Measurements from ENCODE around the gene TMEM132A. TPM values are rescaled to one million over a fixed set of nuclear protein-coding genes. Genes with fewer than 3 reads are reported as not detected.

The TMEM132A gene
- total and polyA plus RNA-seq, 9 of the 15 experiments (the other 6 are each of a cell fraction or from before 2014, with no cell fraction given), result 0.04 to 1.1 (median 0.18) TPM; not detected in 4

DNA sequence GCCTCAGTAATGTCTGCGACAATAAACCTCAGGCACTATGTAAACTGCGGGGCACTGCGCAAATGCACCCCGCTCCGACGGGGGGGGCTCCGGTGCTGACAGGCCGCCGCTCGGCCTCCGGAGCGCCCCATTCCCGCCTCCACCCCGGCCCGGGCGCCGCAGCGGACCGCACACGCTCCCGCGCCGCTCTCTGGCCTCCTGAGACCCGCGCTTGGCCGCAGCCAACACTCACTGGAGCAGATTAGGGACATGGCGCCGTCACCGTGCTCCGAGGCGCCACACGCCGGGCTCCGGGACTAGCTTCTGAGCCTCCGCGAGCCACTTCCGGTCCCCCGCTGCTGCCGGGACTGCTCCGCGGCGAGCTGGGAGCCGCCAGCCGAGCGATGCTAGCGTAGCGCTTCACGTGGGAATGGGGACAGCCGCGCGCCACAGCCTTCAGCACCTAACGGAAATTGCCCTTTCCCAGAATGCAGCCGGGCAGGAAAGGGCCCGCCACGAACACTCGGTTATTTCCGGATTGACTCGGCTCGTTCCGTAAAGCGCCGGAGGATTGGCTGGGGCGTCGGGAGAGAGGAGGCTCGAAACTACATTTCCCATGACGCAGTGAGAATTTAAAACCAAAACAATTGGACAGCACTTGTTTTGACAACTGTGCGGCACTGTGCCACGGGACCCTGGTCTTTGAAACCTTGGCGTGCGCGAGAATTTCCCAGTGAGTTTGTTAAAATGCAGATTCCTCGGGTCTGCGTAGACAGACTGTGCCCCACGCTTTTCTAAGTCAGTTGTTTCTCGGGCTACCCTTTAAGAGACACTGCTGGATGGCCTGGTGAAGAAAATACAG, 17.9 kb upstream of the TMEM132A start, which contains the start of gene PRPF19 (continued):
- TF ChIP-seq TFE3 (CRISPR knock-in tag; IDR thresholded peaks at IDR 0.05) (no peak), RBM34 (IDR thresholded peaks at IDR 0.05; ENCODE audit: borderline replicate concordance, insufficient read depth, low read length) (no peak), NCOA2 (IDR thresholded peaks at IDR 0.05; ENCODE audit: partially characterized antibody in 2 of 2) (no peak), SNIP1 (IDR thresholded peaks at IDR 0.05; ENCODE audit: low read depth) (no peak), MEF2D (tag; conservative IDR thresholded peaks at IDR 0.05; ENCODE audit: low read depth) (no peak), ETV6 (IDR thresholded peaks at IDR 0.05; ENCODE audit: borderline replicate concordance in 1 of 2, low read depth in 2 of 2, low read length in 1 of 2) (no peak), ETV6 (CRISPR knock-in tag; IDR thresholded peaks at IDR 0.05; ENCODE audit: borderline replicate concordance) (peak; percentile 90; the same call in 1 of the 2 replicates), ZNF695 (CRISPR knock-in tag; IDR thresholded peaks at IDR 0.05) (no peak), PHB (CRISPR knock-in tag; IDR thresholded peaks at IDR 0.05) (no peak), E2F5 (CRISPR knock-in tag; IDR thresholded peaks at IDR 0.05) (peak; percentile 72), ZNF217 (CRISPR knock-in tag; IDR thresholded peaks at IDR 0.05) (no peak), RBM17 (IDR thresholded peaks at IDR 0.05; ENCODE audit: borderline replicate concordance, low read depth, low read length) (no peak), CREBBP (IDR thresholded peaks at IDR 0.05; ENCODE audit: low read depth, low read length) (no peak), UBTF (IDR thresholded peaks at IDR 0.05; ENCODE audit: borderline replicate concordance in 1 of 2, low read depth in 2 of 2, low read length in 2 of 2) (peak; percentile 60 to 86; a peak in 2 of 4 replicates), EZH2 (IDR thresholded peaks at IDR 0.05; ENCODE audit: borderline replicate concordance, low read depth, low read length) (no peak), HNRNPLL (IDR thresholded peaks at IDR 0.05; ENCODE audit: low read depth, low read length, poor library complexity, severe bottlenecking) (peak; percentile 98), ZFP30 (CRISPR knock-in tag; IDR thresholded peaks at IDR 0.05; ENCODE audit: borderline replicate concordance) (no peak), LARP7 (IDR thresholded peaks at IDR 0.05) (no peak)
- TF ChIP-seq, protein P1, sequence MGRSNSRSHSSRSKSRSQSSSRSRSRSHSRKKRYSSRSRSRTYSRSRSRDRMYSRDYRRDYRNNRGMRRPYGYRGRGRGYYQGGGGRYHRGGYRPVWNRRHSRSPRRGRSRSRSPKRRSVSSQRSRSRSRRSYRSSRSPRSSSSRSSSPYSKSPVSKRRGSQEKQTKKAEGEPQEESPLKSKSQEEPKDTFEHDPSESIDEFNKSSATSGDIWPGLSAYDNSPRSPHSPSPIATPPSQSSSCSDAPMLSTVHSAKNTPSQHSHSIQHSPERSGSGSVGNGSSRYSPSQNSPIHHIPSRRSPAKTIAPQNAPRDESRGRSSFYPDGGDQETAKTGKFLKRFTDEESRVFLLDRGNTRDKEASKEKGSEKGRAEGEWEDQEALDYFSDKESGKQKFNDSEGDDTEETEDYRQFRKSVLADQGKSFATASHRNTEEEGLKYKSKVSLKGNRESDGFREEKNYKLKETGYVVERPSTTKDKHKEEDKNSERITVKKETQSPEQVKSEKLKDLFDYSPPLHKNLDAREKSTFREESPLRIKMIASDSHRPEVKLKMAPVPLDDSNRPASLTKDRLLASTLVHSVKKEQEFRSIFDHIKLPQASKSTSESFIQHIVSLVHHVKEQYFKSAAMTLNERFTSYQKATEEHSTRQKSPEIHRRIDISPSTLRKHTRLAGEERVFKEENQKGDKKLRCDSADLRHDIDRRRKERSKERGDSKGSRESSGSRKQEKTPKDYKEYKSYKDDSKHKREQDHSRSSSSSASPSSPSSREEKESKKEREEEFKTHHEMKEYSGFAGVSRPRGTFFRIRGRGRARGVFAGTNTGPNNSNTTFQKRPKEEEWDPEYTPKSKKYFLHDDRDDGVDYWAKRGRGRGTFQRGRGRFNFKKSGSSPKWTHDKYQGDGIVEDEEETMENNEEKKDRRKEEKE (IDR thresholded peaks at IDR 0.05; ENCODE audit: borderline replicate concordance in 1 of 2, control insufficient read depth in 1 of 2, low read depth in 2 of 2, low read length in 1 of 2), result no peak
